GM19023 (cell line): ENCODE measurements around the gene NOL9.
"Not testable (repeated sequence)": the region's sequence is repeated elsewhere in the genome, so short reads cannot be mapped to it uniquely, and the experiment has no call there.

Experiments
- ATAC-seq: cut with Tn5 transposase; IDR thresholded peaks from one replicate; pipeline ENCODE4 v1.9.1; 2021; ENCODE audit warnings: mild to moderate bottlenecking, moderate library complexity; ENCODE audit not compliant: unreplicated experiment

NOL9 gene

GRCh38 chr1:6505367-6506209 is 48.7 kb downstream of the NOL9 start:
- ATAC-seq = no peak

DNA sequence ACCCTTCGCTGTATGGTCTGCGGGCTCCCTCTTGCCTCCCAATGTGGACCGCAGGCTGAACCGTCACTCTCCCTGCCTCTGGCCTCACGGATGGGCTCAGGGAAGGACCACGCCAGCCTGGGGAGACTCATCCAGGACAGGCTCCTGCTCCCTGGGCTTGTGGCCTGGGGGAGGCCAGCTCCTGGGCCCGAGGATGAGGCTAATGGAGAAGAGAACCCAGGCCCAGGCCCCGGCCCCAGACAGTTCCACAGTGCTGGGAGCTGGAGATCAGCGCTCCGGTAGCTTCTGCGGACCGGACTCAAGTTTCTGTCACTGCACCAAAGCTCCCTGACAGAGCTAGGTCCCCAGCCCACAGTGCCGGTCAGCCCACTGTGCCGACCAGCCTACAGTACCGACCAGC is 49.4 kb downstream of the NOL9 start:
- no peak for ATAC-seq

DNA sequence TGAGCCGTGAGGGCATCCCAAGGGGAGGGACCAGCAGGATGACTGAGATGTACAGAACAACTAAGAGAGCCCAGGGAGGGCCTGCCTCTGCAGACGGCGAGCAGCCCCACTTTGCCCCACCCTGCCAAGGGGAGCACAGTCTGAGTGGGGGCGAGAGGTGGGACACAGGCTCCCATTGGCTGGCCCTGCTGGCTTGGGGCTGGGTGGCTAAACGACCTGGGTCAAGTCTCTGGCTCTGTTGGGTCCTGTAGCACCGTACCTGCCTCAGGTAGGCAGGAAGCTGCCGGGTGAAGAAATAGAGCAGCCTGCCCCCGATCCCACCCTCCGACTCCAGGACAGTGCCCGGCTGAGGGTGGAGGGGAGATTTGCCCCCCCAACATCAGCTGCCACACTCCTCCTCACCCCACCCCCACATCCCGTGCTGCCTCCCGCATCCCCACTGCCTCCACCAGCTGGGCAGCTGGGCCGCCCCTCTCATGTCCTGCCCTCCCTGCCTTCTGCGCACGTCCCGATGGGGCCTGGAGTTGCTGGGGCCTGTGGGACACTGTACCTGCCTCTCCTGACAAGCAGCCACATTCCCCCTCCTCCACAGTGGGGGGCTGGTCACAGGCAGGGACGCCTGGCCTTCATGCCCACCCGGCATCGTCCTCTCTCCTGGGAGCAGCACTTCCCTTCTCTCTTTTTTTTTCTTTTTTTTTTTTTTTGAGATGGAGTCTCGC is 50.3 kb downstream of the NOL9 start:
- no peak for ATAC-seq

- no peak for ATAC-seq
Measured at GRCh38 chr1:6502000-6502891, 52.1 kb downstream of the NOL9 start.

DNA sequence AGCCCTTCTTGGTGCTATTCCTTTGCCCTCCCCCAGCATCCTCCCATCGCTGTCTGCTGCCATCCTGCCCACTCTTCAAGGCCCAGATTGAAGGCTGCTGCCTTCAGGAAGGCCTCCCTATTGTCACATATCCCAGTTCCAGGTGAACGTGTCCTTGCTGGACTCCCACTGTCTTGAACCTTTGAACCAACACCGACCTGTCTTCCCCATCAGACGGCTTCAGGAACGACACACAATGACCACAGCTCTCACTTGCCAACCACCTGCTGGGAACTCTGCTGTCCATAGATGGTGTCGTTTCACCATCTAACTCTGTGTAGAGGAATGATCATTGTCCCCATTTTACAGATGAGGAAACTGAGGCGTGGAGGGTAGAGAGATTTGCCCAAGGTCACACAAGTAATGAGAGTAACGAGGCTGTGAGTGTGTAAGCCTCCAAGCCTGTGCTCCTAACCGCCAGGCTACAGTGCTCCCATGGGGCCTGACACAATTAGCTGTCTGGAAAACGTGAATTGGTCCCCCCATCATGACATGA is 53.0 kb downstream of the NOL9 start:
- ATAC-seq = no peak

- ATAC-seq = no peak
Measured at GRCh38 chr1:6500544-6501278, 53.6 kb downstream of the NOL9 start.

- no peak for ATAC-seq
Measured at GRCh38 chr1:6499296-6499695, 55.0 kb downstream of the NOL9 start.

DNA sequence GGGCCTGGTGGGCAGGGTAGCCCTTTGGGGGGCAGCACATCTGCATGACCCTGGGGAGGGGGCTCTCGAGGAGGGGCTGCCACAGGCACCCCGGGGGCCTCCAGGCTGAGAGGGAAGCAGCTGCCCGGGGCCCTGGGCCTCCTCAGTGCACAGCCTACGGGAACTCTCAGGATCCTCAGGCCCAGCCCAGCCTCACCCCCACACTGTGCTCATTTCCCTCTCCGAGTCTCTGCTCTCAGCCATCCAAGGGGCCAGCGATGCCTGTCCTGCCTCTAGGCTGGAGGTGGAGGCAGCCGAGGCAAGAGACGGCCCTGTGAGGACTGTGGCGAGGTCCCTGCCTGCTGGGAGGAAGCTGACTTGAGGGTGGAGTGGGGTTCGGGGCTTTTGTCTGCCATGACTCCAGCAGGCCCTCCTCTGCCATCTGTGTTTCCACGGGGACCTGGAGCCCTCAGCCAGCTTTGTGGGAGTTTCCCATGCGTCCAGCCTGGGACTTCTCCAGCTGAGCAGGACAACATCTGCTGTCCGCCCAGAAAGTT is 55.7 kb downstream of the NOL9 start:
- ATAC-seq = no peak

- ATAC-seq = no peak
Measured at GRCh38 chr1:6497867-6498575, 56.3 kb downstream of the NOL9 start.

GRCh38 chr1:6497215-6497866 is 57.0 kb downstream of the NOL9 start:
- no peak for ATAC-seq

DNA sequence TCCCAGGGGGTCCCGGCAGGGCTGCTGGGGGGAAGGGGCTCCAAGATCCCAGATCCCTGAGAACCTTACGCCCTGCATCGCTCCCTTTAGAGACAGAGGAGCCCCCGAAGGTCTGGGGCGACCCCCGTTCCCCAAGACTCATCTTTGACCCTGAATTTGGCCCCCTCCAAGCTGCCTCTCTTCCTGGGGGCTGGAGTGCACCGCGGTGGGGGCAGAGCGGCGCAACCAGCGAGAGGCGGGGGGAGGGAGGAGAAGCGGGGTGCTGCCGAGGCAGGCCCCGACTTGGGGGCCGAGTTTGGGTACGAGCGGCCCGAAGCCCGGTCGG is 57.5 kb downstream of the NOL9 start:
- no peak for ATAC-seq

DNA sequence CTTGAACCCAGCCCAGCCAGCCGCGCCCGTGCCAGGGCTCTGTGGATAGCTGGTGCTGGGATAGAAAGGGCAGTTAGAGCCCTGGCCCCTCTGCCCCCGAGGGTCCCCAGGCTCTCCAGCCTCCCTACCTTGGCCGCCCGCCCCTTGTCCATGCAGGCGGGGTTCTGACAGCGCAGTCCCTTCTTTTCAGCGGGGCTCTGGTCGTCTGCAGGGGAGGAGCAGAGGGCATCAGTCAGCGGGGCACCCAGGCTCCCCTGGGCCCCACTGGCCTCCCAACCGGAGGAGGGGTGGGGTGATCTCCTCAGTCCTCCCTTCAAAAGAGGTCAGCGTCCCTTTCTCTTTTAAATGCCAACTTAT is 58.0 kb downstream of the NOL9 start:
- no peak for ATAC-seq

DNA sequence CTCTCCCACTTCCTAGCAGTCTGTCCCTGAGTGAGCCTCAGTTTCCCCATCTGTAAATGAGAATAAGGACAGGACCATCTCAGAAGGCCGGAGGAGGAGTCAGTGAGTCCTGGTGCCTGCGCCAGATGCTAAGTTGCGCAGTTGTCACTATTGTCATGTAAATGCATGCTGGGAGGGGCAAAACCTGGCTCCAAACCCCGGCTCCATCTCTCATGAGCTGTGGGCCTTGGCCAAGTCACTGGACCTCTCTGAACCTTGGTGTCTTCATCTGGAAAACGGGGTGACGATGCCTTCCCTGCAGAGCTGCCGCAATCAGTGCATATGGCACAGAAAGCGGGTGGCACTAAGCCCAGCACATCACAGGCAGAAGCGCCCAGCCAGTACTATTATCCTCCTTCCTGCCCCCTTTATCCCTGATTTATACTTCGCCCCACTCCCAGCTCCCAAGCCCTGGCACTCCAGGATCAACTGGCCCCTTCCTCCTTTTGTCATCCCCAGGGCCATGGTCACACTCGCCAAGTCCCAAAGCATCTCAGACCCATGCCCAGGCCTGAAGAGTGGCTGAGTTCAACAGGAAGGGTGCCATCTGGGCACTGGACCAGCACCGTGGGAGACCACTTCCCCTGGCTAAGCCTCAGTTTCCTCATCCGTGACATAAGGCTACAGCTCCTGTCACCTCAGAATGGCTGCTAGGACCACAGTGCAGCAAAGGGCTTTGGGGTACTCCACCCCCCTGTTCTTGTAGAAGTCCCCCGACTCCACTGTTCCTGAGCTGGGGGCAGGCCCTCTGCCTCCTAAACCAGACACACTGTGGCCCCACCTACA is 58.6 kb downstream of the NOL9 start:
- ATAC-seq = no peak

GRCh38 chr1:6495041-6495441 is 59.3 kb downstream of the NOL9 start:
- ATAC-seq = no peak

DNA sequence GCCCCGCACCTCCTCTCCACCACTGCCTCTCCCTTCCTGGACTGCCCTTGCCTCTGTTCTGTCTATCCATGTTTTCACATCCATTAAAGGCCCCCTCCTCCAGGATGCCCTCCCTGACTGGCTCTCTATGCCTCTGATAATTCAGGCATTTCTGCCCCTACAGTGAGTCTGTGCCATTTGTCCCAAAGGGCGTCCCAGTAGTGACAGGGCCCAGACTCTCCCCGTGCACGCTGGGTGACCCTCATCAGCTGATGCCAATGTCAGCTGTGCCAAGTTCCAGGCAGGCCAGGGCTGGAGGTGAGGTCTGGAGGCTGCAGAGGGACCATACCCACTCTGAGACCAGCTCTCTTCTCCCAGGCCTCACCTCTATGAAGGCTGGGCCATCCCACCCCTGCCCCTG is 59.7 kb downstream of the NOL9 start:
- ATAC-seq = no peak

GRCh38 chr1:6493834-6494223 is 60.5 kb downstream of the NOL9 start:
- ATAC-seq = not testable (repeated sequence)

DNA sequence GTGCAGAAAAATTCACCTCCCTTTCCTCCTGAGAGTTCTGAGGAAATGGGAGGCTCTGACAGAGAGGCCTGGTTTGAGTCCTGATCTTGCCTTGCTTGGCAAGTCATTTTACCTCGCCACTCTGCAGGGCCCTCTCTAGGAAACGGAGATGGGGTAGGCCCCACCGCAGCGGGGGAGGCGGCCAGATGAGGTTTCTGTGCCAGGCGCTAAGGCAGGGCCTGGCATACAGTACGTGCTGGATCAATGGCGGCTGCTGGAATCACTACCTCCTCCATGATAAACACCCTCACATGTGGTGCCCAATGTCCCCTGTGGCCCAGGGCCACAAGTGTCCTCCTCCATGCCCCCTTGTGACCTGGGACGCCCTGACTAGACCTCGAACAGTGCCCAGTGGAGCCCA is 62.3 kb downstream of the NOL9 start:
- no peak for ATAC-seq

GRCh38 chr1:6491480-6491962 is 62.8 kb downstream of the NOL9 start, which contains the start of gene PLEKHG5:
TSS of gene PLEKHG5 (minus strand) at chr1:6491667. CDS start at chr1:6477571, 14,096 bp downstream.
- ATAC-seq = no peak
